HG03045 (cell line): ENCODE measurements around the gene CAMSAP1.
"Not testable (repeated sequence)": the region's sequence is repeated elsewhere in the genome, so short reads cannot be mapped to it uniquely, and the experiment has no call there.

Experiments used
- ATAC-seq: cut with Tn5 transposase; IDR thresholded peaks from one replicate; pipeline ENCODE4 v1.9.1; 2021; ENCODE audit warnings: mild to moderate bottlenecking, moderate library complexity; ENCODE audit not compliant: unreplicated experiment

The CAMSAP1 gene

DNA sequence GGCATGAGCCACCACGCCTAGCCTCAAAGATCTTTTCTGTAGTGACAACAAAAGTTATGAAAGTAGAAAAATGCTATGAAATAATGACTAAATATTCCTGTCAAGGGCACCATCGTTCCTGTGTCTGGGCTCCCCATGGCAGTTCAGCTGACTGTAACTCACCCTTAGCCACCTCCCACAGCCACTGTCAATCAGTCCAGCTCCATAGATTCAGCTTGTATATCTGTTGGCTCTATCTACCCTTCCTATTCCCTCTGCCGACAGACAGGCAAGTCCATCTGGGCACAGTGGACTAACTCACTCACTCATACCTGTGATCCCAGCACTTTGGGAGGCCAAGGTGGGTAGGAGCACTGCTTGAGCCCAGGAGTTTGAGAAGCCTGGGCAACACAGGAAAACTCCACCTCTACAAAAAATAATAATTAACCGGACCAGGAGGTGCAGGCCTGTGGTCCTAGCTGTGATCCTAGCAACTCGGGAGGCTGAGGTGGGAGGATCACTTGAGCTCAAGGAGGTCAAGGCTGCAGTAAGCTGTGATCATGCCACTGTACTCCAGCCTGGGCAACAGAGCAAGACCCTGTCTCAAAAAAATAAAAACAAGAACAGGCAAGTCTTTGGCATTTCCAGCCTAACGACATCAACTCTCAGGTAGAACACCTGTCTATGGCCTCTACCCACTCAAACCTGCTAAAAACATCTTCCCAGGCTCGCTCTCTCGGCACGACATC lies 6.2 kb downstream of the CAMSAP1 start:
- no peak for ATAC-seq

DNA sequence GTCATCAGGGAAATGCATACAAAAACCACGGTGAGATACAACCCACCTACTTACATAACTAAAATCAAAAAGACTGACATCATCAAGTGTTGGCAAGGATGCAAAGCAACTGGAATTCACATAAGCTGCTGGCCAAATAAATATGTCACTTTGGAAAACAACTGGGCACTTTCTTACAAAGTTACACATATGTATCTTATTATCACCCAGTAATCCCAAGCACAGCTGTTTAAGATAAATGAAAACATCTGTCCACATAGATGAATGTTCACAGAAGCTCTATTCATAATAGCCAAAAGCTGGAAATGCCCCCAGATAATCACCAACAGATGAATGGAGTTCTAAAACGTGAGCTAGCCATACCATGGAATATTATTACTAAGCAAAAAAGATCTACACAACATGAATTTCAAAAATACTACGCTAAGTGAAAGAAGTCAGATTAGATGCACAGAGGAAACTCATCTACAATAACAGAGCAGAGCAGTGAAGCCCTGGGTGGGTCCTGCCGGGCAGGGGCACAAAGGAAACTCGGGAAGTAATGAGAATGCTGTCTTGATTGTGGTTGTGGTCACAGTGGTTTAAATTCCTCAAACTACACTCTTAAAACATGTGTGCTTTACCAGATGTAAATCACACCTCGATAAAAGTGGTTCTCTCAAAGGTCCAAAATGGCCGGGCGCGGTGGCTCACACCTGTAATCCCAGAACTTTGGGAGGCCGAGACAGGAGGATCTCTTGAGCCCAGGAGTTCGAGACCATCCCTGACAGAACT lies 8.5 kb downstream of the CAMSAP1 start:
- ATAC-seq = no peak

DNA sequence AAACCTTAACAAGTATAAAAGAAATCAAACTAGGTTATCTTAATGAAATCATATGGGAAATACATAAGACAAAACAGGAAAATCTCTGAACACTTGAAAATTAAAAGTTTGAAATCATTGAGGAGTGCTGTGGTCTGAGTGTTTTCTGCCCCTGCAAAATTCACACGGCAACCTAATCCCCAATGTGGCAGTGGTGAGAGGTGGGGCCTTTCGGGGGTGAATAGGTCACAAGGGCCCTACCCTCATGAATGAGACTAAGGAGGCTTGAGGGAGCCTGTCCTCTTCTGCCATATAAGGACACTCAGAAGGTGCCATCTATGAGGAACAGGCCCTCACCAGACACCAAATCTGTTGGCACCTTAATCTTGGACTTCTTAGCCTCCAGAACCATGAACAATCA lies 10.7 kb downstream of the CAMSAP1 start:
- no peak for ATAC-seq

DNA sequence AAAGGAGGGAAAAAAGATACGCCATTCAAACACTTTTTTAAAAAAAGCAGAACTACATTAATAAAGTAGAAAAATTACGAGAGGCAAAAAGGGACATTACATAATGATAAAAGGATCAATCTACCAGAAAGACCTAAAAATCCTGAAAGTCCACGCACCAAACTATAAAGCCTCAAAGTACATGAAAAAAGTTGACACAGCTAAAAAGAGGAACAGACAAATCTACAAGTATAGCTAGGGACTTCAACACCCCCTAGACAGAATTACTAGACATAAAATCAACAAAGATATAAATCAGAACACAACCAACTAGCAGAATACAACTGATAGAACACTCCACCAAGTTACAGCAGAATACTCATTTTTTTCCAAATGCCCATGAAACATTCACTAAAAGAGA lies 11.1 kb downstream of the CAMSAP1 start:
- no peak for ATAC-seq

DNA sequence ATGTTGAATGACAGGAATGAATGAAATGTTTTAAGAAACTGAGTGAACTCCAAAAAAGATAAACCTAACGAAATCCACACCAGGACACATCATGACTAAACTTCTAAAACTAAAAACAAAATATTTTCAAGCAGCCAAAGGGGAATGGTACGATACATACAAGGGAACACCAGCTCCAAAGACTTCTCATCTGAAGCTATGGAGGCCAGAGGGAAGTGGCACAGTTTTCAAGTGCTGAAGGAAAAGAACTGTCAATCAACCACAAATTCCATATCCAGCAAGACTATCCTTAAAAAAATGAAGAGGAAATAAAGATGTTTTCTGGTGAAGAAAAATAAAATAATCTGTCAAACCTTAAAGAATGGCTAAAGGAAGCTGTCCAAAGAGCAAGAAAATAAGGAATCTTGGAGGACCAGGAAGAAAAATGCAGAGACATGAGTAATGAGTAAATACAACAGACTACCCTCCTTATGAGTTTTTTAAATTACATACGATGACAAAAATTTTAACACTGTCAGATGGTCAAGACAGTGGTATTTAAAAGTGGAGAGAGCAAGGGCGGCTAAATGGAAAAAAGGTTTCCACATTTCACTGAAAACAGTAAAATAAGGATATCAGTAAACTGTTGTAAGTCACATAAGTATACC lies 12.0 kb downstream of the CAMSAP1 start:
- ATAC-seq = no peak

DNA sequence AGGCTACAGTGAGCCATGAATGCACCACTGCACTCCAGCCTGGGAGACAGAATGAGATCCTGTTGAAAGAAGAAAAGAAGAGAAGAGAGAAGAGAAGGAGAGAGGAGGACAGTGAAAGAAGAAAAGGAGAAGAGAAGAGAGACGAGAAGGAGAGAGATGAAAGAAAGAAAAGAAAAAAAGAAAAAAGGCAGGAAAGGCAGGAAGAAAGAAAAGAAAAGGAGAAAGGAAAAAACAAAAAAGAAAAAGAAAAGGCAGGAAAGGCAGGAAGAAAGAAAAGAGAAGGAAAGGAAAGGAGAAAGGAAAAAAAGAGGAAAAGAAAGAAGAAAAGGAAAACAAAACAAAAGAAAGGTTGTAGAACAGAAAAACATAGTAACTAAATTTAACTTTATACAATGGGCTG lies 14.2 kb downstream of the CAMSAP1 start:
- ATAC-seq = no peak

DNA sequence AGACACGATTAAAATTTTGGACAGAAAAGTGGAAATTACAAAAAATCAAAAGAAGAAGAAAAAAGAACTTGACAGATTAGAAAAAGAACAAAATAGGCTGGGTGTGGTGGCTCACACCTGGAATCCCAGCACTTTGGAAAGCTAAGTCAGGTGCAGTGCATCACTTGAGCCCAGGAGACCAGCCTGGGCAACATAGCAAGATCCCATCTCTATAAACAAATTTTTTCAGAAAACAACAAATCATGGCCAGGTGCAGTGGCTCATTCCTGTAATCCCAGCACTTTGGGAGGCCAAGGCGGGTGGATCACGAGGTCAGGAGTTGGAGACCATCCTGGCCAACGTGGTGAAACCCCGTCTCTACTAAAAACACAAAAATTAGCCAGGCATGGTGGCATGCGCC lies 15.0 kb downstream of the CAMSAP1 start:
- ATAC-seq = not testable (repeated sequence)

DNA sequence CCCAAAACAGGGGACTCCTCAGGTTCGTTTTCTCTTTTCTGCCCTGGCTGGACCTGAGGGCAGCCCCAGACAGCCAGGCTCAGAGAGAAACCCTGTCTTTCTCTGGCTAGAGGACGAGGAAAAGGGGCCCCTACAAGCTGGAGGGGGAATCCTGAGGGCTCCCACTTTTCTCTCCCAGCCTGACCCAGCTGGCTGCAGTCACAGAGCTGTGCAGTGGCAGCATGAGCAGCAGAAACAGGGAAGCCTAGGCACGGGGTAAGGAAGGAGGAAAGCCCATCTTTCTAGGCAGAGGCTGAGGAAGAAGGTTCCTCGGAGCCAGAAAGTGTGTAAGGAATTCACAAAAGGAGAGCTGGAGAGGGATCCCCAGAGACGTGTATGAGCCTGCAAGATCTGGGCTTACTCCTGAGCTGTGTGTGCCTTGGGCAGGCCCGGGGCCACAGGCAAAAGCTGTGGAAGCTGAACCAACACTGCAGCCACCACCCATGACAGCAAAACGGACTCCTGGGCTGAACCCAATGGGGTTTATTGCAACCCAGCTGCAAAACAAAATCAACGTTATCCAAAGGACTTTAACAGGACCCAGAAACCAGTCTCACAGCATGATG lies 16.2 kb downstream of the CAMSAP1 start:
- ATAC-seq = no peak

DNA sequence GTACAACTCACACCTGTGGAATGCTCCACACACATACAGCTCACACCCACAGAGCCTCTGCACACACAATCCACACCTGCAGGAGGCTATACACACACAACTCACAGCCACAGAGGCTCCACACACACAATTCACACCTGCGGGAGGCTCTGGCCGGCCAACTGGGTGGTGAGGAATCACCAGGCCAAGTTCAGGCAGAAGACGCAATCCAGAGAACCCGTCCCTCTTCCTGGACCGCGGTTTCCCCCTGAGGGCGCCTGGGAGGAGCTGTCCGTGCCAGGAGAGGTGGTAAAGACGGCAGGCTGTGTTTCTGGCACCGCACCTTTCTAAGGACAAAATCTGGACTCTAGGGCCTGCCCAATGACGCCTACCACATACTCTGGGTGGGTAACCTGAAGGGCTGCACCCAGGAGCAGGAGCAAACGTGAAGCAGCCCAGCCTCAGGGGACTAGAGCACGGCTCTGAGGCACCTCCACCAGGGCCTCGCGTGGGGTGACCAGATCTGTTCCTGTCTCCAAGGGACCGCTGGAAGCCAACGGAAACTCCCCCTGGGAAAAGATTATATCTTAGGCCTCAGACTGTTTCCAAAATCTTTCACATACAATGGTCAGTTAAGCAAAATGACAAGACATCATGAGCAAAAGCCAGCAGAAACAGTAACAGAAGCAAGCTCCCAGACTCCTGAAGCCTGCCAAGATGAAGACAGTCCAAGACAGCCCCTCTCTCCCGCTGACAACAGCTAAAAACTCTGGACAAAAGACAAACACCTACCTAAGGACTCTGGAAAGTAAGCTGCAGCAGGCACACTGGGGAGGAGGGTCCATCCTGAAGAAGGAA lies 16.9 kb downstream of the CAMSAP1 start:
- no peak for ATAC-seq

DNA sequence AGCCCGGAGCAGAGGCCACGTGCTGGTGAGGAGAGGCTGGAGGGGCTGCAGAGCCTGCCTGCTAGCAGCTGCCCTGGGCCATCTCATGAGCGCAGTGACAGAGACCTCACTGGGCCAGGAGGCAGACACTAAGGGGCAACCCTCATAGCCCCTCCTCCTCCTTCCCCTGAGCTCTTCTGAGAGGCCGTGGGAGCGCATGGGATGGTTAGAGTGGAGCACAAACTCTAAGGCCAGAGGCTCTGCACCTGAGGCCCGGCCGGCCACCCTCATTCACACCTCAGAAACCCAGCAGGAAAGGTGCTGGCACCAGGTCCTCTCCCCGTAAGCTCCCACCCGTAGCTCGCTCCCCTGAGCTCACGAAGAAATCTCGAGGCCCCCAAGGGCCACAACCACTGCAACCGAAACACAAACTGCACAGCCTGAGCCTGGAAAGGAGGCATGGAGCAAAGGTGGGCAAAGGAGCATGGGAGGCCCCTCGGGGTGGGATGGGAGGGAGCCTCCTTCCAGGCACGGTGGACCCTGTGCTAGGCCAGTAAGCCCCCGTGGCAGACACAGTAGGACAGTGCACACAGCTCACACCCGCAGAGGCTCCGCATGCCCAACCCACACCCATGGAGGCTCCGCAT lies 17.7 kb downstream of the CAMSAP1 start:
- ATAC-seq = no peak

DNA sequence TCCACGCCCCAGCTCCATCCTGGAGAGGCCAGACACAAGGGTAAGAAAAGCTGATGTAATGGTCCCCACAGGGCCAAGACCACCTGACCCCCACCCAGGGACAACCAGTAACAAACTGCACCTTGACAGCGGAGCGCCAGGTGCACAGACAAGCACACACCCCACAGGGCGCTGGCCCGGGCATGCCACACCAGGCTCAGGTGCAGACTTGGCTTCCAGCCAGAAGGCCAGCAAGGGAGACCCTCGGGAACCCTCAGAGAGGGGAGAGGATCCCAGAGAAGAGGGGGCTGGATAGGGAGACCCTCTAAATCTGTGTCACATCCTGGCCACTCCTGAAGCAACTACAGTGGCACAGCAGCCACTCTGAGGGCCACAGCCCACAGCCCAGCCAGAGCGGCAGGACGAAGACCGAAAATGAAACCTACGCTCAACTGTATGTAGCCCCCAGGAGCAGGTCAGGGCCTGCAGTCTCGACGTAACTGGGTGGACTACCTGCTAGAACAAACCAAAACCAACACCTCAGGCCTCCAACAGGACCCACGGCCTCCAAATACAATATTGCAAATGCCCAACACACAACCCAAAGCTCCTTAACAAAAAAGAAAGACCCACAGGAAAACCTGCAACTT lies 18.5 kb downstream of the CAMSAP1 start:
- no peak for ATAC-seq

DNA sequence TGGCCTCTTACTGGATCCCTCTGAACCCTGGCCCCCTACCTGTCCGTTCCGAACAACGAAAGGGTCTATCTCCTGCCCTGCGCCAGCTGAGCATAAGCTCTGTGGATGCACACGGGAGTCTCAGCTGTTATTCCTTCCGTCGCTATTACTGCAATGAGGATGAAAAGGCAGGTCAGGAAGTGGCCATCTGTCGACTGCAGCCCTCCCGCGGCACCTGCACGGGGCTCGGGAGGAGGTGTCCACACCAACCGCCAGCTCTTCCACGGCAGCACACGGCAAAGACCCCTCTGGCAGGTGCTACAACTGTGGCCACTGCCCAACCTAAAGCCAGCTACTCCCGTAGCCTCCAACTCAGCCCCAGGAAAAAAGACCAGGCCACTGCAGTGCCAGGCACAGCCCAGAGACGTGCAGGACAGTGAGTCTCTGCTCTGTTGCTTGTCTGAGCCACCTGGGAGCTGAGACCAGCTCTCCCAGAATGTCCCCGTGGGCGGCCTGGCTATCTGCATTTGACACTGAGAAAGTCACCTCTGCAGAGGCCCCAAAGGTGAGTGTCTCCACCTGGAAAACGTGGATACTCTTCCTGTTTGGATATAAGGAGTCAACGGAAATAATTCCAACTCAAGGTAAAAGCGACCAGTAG lies 19.1 kb downstream of the CAMSAP1 start:
- ATAC-seq = no peak

DNA sequence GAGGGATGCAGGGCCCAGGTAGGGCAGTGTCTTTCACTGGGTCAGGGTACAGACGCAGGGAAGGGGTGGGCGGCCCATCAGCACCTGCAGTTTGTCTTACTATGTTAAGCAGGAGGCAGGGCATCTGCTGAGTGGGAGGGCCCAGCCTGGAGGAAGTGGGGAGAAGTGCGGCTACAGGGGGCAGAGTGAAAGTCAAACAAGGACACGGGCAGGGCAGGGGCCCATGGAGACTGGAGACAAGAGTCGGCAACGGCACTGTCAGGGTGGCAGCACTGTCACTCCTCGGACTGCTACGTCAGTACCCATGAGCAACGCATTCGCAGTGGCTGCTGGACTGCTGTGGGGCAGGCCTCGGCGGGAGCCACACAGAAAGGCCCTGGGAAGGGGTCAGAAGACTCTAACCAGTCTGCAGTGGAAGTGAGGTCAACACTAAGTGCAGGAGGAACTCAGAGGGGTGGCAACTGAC lies 19.7 kb downstream of the CAMSAP1 start:
- peak; percentile 43 for ATAC-seq

DNA sequence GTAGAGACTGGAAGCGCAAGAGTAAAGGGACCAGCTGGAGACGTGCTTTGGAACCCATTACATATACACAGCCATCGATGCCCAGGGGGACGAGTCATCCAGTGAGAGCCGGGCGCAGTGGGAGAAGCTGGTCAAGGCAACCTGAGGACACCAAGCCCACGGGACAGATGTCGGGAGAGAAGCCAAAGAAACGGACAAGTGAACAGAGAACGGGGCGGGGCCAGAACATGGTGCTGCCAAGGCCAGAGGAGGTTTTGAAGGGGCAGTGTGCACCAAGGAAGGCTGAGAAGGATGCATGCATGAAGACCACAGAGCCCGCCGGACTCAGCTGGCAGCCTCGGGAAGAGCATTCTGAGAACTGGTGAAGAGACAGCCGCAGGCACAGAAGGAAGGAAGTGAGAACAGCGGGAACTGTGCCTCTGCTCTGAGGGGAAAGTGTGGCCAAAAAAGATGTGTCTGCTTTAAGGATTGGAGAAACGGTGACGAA lies 20.3 kb downstream of the CAMSAP1 start:
- ATAC-seq = no peak

DNA sequence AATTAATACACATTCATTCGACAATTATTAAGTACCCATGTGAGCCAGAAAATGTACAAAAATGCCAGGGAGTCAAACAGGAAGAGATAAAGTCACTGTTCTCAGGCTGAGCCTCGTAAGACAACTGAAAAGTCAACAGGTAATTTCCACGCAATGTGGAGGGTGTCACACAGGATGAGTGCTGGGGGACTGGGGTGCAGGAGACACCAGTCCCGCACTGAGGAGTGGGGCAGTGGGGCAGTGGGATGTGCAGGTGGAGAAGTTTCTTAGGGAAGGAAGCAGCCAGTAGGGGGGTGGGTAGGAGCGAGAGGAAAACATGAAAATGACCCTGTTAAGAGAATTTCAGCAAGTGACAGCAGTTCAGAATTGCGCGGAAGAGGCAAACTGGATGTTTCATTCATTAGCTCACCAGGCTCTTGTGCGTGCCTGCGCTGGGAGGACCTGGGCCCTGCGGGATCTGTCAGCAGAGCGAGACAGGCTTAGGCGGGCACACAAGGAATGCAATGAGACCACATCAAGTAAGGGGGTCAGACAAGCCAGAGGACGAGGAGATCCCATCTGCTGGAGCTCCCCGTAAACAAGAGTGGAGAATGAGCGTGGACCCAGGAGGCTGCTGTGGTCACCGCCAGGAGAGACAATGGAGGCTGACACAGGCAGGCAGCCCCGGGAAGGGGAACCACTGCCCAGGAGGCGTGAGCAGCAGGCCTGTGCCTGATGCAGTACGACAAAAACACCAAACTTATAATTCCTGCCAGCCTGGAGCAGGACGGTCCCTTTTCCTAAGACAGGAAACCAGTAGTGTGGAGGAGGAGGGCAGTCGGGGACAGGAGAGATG lies 21.0 kb downstream of the CAMSAP1 start:
- no peak for ATAC-seq

DNA sequence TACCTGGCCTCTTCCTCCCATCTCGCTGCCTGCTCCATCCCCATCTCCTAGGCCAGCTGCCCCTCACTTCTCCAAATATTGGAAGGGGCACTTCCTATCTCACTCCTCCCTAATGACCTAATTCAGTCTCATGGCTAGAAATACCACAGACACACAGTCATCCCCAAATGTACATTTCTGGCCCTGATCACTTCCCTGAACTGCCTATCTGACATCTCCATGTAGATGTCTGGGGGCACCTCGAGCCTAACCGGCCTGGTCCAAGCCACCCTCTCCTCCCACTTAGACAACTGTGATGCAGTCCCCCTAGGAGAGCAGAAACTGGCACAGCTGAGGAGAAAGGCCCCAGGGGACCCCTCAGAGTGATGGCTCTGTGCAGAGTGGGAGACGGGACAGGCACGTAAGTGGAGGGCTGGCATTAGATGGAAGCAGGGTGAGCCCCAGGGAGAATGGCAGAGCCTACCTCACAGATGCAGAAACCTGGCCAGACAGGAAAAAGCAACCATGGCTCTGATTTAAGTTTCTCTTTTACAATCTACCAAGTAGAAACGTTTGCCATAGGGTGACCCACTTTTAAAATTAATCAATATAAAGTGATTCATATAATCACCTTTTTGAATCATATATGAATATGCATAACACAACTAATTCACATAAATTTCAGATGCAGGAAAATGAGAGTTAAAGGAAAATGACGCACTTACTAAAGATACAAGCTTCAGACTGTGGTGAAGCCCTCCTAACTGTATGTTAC lies 22.1 kb downstream of the CAMSAP1 start:
- ATAC-seq = no peak

DNA sequence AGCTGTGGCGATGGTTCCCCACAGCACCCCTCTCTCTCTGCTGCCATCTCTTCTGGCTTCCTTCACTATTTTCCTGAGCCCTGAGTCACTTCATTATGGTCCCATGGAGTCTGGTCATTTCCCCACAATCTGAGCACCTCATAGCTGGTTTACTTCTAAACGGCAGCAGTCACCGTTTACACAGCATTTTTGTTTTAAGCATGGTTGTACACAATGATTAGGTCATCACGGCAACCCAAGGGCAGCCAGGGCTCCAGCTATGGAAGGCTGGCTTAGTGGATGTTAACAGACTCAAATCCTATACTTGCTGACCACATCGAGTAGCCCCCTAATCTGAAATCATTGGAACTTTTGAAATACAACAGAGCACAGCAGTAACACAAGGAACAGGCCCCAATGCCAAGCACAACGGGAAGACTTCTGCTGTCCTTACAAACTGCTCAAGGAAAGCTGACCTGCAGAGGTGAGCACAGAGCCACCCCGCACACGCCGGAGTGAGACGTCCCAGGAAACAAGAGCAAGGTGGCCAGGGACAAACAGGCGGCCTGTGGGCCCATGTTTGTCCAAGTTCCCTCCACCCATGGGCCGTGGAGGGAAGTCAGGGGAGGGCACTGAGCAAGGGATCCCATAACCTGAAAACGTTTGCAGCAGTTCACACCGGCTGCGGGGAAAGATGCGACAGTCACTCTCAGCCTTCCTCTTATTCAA lies 22.9 kb downstream of the CAMSAP1 start:
- ATAC-seq = no peak
